GM13976 (cell line): ENCODE results near the gene LITAF.

ENCODE experiments used
- DNase-seq: peaks from one replicate; pipeline ENCODE4 v3.0.0; 2012; ENCODE audit warnings: low spot score
- in situ Hi-C: fragments of 300-500 bp; cut with MboI; formaldehyde crosslinking; loops from one replicate; pipeline ENCODE4 v1.12.0; 2022; ENCODE audit warnings: low sequenced_read_pairs, mixed read lengths, inconsistent platforms; ENCODE audit not compliant: unreplicated experiment
- TF ChIP-seq, protein P1 (sequence below): IDR thresholded peaks from 2 replicates; pipeline ENCODE4 v1.5.1; 2012; ENCODE audit warnings: borderline replicate concordance, mild to moderate bottlenecking; ENCODE audit not compliant: insufficient read depth; ENCODE audit errors: extremely low read depth, missing control alignments, control extremely low read depth

The LITAF gene

DNA sequence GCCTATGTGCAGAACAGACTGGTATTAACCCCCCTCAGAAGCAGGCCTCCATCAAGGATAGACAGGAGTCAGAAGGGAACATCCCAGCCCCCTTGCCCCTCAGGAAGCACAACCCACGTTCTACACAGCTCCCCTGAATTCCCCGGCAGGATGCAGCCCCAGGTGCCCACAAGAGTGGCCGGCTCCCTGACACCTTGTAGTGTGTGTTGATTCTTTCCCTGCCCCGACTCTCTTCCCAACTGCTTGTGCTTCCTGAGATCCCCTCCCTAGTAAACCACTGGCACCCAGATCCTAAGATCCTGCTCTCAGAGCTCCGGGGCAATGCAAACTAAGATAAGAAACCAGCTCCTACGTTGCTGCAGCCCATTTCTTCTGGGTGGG lies 34.8 kb upstream of the LITAF start:
- no peak for DNase-seq
- TF ChIP-seq, protein P1, sequence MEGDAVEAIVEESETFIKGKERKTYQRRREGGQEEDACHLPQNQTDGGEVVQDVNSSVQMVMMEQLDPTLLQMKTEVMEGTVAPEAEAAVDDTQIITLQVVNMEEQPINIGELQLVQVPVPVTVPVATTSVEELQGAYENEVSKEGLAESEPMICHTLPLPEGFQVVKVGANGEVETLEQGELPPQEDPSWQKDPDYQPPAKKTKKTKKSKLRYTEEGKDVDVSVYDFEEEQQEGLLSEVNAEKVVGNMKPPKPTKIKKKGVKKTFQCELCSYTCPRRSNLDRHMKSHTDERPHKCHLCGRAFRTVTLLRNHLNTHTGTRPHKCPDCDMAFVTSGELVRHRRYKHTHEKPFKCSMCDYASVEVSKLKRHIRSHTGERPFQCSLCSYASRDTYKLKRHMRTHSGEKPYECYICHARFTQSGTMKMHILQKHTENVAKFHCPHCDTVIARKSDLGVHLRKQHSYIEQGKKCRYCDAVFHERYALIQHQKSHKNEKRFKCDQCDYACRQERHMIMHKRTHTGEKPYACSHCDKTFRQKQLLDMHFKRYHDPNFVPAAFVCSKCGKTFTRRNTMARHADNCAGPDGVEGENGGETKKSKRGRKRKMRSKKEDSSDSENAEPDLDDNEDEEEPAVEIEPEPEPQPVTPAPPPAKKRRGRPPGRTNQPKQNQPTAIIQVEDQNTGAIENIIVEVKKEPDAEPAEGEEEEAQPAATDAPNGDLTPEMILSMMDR: no peak
- in situ Hi-C loops: loop anchor here (10.0 kb wide), 1 partner anchor 207 kb away; no protein-coding TSS in a partner anchor

DNA sequence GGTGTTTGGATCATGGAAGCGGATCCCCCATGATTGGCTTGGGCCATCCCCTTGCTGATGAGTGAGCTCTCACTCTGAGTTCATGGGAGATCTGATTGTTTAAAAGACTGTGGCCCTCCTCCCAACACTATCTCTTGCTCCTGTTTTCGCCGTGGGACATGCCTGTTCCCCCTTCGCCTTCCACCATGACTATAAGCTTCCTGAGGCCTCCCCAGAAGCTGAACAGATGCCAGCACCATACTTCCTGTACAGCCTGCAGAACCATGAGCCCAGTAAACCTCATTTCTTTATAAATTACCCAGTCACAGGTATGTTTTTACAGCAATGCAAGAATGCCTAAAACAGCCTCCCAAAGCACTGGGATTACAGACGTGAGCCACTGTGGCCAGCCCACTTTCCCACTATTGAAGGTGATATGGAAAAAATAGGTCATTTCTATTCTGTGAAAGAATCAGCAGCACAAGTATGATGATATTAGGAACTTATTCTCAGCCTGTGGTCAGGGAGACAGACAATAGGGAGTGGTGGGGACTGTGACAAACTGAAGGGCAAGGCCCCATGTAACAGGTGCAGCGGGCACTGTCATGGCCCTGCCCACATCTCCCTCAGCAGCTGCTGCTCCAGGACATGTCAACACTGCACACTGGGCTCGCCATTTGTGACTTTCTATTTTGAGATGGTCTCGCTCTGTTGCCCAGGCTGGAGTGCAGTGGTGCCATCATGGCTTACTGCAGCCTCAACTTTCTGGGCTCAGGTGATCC lies 33.7 kb upstream of the LITAF start:
- in situ Hi-C loops: loop anchor here (10.0 kb wide), 1 partner anchor 206 kb away; no protein-coding TSS in a partner anchor
- TF ChIP-seq, protein P1: no peak
- DNase-seq: no peak

DNA sequence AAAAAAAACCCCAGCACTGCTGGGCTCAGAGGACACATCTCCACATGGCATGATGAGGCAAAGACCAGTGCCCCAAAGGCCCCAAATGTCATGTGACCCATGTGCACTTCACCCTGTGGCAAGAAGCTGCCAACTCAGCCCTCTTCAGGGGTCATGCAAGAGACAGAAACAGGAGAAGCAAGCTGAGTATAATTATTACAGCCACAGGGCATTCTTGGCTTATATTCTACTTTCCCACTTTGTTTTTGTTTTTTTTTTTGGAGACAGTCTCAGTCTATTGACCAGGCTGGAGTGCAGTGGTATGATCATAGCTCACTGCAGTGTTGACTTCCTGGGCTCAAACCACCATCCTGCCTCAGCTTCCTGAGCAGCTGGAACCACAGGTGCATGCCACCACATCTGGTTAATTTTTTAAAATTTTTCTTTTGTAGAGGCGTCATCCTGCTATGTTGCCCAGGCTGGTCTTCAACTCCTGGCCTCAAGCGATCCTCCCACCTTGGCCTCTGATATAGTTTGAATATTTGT lies 32.7 kb upstream of the LITAF start:
- TF ChIP-seq, protein P1: no peak
- in situ Hi-C loops: no loop called here

DNA sequence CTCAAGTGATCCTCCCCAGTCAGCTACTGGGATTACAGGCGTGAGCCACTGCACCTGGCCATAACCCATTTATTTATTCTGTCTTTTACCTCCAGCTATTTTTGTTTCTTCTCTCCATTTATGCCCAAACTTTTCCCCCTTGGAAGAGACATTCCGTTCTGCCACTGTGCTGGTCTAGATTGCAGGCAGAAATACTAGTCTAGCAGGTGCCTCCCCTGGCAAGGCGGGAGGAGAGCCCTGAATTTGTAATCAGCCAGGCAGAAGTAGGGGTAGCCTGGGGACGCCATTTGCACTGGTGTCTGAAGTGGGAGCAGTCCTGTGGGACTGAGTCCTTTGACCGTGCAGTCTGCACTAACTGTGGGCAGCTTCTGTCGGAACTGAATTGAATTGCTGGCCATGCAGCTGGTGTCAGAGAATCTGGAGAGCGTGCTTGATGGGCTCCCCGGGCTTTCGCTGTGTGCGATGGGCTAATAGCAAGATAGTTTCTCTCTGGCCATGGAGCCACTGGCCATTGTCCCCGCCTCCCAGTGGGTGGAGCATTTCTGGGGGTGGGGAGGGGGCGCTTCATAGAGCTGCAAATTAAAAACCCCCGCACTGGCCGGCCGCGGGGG lies 31.5 kb upstream of the LITAF start:
- DNase-seq: no peak
- in situ Hi-C loops: no loop called here
- TF ChIP-seq, protein P1: no peak

More for the DNA sequence above, 32.7 kb upstream of the LITAF start:
- no peak for DNase-seq

DNA sequence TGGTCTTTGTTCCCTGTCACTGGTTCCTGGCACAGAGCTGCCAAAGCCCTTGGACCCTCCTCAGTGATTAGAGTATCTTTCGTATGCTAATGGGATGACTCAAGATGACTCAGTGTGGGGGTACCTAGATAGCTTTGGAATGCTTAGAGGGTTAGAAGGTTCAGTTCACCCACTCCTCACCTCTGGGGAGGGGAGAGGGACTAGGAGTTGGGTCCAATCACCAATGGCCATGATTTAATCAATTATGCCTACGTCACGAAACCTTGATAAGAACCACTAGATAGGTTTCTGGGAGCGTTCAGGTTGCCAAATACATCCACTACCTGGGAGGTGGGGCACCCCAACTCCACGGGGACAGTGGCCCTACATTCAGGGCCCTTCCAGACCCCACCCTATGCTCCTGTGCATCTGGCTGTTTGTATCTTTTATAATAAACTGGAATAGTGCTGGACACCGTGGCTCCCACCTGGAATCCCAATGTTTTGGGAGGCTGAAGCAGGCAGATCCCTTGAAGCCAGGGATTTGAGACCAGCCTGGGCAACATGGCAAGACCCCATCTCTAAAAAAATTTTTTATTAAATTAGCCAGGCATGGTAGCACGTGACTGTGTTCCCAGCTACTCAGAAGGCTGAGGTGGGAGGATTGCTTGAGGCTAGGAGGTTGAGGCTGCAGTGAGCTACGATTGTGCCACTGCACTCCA lies 29.2 kb upstream of the LITAF start:
- TF ChIP-seq, protein P1: no peak
- DNase-seq: no peak
- in situ Hi-C loops: no loop called here

DNA sequence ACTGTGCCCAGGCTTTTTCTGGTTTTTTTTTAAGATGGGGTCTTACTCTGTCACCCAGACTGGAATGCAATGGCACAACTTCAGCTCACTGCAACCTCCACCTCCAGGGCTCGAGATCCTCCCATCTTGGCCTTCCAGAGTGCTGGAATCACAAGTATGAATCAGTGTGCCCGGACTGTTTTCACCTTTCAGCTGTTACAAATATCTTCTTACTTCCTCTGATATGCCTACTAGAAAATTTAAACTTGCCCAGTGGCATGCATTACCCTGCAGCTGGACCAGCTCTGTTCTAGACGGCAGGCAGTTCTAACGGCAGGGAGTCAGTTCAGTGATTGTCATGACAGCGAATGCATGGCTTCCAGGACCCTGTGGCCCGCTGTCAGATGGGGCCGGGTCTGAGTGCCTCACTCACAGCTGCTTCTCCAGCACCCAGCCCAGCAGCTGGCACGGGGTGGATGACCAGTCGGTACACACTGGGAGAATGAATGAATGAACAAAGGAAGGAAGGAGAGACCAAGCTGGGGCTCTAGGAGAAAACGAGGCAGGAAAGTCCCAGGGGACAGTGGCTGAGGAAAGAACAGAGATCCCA lies 28.0 kb upstream of the LITAF start:
- TF ChIP-seq, protein P1: no peak
- no peak for DNase-seq
- in situ Hi-C loops: no loop called here
